CD1c-positive myeloid dendritic cell (primary cell): ENCODE results near the gene SPTBN2.

Experiments
- DNase-seq: peaks from one replicate; pipeline ENCODE4 v3.0.0-alpha.2; 2016; ENCODE audit errors: extremely low spot score

Gene SPTBN2

DNA sequence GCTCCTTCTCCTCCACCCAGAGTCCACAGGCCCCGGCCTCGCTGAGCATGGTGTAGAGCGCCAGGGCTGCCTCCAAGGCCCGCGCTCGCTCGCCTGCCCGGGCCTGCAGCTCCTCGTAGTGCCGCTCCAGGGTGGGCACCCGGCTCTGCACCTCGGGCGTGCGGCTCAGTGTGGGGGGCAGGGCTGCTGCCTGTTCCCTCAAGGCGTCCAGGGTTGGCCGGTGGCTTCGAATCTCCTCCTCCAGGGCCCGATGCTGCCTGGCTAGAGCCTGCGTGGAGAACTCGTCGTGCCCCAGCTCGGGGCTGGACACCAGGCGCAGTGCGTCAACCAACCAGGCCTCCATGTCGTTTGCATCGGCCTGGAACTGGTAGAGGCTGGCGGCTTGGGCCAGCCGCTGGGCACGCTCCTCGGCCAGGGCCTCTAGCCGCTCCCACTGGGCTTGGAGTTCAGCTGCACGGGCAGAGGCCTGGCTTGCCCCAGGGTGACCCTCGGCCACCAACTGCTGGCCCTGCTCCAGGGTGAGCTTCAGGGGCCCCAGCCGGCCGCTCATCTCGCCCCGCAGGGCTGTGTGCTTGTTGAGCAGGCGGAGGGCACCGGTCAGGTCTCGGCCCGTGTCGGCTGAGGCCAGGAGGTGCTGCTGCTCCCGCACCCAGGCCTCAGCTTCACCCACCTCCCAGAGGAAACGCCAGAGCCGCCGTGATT, 24.2 kb downstream of the SPTBN2 start:
- no peak for DNase-seq

DNA sequence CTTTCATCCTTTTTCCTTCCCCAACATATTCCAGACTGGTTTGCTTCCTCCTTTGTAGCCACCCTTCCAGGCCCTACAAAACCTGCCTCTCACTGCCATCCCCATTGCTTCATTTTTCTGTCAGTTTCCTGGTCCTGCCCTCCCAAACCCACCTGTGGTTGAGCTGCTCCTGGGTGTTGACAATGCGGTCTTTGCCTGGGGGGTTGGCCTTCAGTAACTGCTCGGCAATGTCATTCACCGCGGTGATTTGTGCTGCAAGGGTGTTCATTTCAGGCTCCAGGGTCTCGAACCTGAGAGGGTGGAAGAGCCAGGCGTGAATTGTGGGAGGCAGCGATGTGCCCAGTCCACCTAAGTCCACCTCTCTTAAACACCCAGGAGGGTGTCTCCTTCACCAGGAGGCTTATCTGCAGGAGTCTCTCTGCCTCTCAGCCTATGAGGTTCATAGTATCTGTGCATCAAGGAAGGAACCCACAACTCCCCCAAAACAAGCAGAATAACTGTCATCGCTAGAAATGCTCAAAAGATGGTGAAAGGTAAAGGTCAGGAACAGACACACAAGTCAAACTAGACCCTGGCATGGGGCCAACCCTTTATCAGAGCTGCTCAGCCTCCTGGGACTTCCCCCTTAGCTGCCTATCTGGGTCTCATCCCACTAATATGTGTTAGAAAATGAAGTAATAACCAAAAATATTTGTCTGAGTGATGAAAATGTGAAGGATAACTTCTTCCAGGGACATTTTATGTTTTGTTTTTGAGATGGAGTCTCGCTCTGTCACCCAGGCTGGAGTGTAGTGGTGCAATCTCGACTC, 27.4 kb downstream of the SPTBN2 start:
- DNase-seq = no peak

DNA sequence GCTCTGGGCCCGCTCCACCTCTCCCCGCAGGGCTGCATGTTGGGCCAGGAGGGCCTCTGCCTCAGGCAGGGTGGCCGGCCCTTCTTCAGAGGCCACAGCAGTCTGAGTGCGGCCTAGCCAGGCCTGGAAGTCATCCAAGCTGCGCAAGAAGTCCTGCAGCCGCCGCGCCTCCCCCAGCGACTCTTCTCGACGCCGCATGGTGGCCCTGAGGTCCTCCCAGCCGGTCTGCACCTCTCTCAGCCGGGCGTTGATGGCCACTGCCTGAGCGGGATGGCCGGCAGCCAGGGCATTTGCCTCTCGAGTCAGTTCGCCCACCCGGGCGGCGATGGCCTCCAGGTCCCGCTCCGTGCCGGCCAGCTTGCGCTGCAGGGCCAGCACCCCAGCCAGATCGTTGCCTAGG, 28.3 kb downstream of the SPTBN2 start:
- no peak for DNase-seq

DNA sequence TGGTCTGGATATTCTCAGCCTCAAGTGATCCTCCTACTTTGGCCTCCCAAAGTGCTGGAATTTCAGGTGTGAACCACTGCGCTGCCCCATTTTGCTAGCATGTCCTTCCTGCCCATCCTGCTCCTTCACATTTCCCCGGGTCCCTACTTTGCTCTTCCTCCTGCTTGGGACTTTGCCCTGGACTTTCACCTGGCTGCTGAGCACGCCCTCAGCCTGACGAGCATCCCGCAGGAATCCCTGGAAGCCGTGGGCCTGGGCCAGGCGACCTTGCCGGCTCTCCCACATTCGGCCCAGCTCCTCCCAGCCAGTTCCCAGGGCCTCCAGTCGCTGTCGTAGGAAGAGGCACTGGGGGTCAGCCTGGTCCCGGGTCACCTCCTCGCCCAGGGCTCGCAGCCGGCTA, 28.7 kb downstream of the SPTBN2 start:
- DNase-seq = no peak

DNA sequence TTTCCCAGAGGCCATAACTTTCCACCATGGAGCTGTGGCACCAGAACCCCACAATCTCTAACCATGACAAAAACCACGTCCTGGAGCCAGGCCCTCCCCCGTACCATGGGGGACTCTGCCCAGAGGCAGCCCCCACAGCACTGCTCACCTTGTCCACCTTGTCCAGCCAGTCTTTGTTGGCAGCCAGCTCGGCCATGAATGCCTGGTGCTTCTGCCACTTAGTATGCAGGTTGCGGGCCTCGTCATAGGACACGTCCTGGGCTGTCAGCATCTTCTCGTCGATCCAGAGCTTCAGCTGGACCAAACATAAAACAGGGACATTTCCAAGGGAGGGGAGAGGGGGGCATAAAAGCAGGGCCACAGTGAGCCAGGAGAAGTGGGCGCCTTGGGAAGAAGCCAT, 30.5 kb downstream of the SPTBN2 start:
- DNase-seq = no peak

DNA sequence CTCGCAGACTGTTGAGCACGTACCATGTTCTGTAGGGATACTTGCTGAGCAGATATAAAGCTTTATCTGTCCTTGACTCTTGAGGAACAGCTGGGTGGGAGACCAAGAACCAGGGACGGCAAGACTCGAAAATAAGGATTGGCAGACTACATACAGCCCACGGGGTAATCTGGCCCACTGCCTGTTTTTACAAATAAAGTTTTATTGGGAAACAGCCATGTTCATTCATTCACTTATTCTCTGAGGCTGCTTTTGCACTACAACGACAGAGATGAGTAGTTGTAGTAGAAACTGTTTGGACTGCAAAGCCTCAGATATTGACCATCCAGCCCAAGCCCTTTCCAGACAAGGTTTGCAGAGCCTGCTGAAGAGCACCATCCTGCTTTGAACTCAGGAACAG, 31.0 kb downstream of the SPTBN2 start:
- no peak for DNase-seq

DNA sequence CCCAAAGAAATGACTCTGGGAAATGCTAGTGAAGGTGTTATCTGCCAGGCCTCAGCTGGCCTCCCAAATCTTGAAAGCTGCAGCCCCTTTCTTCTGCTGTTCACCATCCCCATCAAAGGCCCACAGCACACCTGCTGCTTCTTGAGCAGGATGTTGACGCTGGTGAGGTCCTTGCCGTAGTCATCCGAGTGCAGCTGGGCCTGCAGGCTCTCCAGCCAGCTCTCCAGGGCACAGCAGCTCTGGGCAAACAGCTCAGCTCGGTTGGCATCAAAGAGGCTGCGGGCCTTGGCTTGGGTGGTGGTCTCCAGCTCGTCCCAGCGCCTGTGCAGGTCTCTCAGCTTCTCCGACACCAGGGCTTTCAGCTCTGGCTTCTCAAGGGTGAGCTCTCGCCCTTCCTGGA, 32.9 kb downstream of the SPTBN2 start:
- DNase-seq = no peak

DNA sequence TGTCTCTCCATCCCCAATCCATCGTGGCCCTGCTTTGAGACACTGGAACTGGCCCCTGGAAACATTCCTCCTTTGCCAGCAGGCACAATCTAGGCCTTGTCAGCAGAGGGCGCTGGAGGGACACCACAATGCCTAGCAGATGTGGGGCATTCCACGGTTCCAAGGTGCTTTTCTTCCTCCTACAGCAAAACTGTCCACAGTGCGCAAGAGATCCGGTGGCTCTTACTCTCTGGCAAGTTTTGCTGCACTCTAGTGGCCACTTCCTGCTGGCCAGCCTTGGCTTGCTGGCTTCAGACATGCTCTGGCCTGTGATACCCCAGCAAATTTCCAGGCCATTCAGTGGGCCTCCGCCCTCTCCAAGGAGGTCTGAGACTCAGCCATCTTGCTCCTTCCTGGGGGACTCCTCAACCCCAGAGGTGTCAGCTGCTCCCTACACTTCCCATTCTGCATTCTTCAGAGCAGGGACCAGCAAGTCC, 34.2 kb downstream of the SPTBN2 start:
- peak; percentile 94 for DNase-seq

DNA sequence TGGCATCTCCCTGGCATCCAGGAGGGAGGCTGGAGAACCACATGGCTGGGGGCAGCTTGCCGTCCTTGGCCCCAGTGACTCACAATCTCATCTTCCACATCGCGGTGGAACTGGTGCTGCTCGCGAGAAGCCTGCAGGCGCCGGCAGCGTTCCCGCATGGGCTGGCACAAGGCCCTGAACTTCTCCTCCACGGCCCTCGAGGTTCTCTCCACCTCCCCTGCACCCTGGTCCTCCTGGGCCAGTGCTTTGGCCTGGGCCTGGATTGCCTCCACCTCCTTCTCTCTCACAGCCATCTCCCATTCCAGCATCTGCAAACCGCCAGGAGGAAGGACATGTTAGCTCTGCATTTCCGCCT, 35.0 kb downstream of the SPTBN2 start:
- DNase-seq = no peak

DNA sequence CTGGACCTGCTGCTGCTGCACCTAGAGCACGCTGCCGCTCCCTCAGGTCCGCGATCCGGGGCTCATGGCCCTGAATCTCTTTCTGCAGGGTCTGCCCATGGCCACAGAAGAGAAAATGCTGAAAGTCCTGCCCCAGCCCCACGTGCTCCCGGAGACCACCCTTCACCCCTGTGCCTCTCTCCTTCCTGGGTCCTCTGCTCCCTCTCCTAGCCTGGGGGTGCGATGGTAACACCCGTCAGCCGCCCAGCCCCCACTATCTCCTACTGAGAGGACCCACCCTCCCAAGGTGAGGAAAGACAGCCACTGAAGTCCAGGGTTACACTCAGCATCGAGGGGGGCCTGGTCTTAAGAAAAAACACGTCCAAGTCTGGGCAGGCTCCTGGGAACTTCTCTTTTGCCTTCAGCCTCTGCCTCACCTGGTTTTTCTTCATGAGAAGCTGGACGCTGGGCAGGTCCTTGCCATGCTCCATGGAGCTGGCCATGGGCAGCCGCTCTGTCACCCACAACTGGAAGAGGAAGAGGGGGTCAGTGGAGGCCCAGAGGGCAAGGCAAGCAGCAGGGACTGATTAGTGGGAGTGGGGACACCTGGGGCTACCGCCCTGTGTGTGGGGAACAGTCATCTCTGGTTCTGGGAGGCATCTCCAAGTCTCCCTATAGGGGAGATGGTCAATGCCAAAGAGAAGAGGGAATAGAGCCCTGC, 35.5 kb downstream of the SPTBN2 start:
- no peak for DNase-seq

DNA sequence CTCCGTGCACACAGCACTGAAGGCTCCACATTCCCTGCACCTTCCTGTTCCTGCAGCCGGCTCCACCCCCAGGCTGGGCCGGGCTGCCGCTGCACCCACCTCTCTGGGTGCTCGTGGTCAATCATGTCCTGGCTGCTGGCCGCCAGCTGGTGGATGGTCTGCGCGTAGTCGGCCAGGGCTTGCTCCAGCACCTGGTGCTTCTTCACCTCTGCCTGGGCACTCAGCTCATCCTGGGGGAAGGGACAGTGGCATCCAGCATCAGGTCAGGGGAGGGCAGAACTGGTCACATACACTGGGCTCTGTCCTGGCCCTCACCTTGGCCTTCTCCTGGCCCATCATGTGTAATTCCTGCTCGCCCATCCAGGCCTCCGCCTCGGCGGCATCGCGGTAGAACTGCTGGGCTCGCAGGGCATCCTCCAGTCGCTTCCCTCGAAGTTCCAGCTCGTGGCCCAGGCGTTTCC, 36.1 kb downstream of the SPTBN2 start:
- DNase-seq = no peak

DNA sequence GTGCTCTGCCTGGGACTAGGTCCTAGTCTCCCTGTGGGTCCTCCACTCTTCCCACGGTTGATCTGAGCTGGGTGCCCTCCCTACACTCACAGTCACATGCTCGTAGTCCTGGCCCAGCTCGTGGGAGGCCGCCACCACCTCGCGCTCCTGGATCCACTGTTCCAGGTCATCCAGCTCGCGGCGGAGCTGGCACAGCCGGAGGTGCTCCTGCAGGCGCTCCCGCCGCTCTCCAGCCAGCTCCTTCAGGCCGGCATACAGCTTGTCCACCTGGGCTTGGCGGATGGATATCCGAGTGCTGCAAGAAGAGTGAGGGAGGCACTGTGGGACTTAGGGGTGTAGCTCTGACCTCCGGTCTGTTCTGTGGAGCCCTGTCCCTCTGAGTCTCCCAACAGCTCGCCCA, 36.6 kb downstream of the SPTBN2 start:
- no peak for DNase-seq

DNA sequence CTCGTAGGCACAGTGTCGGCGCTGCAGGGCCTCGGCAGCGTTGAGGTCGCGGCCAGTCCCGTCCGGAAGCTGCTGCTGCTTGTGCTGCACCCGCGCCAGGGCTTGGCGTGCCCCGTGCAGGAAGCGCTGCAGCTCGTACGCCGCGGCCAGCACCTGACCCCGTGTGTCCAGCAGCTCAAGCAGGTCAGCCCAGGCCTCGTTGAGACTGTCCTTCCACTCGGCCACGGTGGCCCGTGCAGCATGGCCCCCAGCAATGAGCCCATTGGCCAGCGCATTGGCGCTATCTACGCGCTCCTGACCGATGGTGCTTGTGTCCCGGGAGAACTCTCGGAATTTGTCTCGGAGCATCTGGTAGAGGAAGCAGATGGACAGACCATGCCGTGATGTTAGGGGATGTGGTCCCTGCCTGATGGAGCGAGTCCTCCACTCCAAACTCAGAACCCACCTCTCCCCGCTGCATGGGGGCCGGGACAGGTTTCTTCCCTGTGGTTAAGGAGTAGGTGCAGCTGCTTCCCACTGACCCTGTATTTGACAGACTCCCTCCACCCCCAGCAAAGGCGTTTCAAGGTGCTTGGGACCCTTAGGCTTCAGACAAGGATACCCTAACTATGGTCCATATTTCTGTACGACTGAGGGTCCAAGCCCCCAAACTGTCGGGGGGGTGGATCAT, 37.6 kb downstream of the SPTBN2 start:
- DNase-seq = no peak

DNA sequence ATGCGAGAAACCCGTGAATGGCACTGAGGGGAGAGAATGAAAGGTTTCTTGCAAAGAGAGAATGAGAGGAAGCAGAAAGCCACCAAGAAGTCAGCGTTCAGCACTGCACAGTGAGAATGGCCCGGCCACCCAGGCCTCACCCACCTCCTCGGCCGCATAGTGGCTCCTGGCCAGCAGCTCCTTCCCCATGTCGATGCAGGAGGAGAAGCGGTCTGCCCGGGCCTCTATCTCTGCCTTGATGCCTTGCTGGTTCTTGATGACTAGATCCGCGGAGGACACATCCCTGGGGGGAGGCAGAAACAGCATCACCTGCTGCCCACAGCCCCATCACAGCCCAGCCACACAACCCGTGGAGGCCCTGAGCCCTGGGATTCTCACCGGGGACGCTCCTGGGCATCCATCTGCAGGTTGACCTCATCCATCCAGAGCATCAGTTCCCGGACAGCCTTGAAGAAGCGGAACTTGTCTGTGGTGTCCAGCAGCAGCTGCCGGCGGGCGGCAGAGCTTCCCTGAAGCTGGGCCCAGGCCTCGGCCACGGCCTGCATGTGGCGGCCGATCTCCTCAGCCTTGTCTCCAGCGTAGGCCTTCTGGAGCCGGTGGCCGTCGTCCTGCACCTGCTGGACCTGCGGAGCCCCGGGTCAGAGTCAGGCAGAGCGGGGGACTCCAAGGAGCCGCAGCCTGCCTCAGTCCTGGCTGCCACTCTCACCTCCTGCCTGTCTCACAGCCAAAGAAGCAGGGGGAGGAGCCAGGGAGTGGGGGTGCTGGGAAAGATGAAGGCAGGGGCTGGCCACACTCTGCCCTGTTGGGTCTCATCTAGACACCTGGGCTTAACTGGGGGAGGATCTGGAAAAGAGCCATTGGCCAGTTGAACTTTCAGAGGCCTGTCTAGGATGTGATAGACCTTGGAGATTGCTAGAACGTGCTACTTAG, 39.1 kb downstream of the SPTBN2 start:
- no peak for DNase-seq

DNA sequence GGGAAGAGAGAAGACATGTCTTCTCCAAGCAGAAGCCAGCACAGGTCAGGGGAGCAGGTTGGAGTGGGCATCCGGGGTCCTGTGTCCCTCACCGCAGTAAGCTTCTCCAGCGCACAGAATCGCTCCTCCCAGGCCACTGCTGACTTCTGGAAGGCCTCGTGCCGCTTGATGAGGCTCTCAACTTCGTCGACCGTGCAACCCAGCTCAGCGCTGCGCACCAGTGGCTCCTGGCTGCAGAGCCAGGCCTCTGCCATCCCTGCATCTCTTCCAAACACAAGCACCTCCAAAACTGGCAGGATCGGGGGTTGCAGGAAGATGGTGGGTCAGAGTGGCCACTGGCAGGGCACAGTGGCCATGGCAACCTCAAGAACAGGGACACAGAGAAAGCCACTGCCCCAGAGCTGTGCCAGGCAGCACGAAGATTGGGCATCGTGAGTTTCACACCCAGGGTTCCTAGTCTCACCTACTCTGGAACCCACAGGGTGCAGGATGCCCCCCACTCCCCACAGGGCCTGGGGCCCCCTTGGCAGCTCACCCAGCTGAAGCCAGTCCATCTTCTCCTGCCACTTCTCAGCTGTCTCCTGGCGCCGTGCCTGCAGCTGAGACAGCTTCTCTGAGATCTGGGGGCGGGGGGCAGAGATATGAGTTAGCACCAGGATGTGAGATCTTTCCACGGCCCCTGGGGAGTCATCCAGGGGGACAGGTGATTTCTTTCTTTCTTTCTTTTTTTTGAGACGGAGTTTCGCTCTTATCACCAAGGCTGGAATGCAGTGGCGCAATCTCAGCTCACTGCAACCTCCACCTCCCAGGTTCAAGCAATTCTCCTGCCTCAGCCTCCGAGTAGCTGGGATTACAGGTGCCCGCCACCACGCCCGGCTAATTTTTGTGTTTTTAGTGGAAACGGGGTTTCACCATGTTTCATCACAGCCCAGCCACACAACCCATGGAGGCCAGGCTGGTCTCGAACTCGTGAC, 40.2 kb downstream of the SPTBN2 start:
- no peak for DNase-seq

DNA sequence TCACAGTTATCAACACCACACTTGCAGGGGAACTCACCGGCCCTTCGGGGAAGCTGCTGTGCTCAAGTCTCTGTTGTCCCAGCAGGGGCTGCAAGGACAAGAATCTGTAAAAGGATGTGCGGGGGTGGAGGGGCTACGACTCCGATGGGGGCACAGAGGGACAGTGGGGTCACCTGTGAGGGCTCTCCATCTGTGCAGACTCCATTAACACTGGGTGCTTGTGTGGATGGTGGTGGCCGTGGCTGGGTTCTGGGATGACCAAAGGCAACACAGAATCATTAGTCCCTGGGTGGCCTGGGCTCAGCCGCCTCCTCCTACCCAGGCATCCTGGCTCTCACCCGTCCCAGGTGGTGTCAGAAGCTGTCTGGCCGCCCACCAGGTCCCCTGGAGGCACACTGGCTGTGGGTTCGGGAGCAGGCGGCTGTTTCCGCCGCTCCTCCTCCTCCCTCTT, 41.2 kb downstream of the SPTBN2 start:
- no peak for DNase-seq

DNA sequence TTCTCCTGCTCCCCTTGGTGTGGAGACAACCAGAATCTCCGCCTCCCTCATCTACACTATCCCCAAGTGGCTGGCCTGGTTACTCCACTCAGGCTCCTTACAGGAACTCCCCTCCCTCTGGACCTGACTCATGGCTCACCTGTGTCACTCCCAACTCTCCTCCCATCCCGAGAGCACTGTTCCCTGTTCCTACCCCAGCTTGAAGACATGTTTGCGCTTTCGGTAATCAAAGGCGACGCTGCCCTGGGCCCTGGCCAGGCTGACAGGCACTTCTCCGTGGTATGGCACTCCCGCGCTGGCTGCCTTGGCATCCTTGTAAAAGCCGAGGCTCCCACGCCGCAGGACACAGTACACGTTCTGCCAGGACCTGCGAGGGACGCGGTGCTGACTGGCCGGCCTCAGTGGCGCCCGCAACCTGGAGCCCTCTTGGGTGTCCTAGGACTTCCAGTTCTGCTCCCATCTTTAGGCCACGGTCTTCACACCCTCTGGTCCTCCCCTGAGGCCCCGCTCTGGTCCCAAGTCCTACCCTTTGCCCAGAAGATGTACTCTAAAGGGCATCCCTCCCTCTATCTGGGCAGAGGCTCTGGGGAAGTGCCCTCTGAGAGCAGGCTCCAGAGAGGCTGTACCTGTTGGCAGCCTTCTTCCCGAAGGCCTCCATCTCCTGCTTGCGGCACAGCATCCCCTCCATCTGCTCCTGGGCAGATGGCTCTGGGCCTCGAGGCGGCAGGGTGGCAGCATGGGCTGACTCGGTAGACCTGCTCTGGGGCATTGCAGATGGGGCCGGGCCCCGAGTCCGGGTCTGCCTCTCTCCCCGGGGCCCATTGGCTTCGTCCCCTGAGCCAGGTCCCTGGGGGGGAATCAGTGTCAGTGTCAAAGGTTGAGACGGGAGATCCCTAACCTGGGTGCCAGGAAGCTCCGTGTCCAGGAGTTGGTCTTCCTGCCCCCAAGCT, 41.9 kb downstream of the SPTBN2 start:
- DNase-seq = no peak

DNA sequence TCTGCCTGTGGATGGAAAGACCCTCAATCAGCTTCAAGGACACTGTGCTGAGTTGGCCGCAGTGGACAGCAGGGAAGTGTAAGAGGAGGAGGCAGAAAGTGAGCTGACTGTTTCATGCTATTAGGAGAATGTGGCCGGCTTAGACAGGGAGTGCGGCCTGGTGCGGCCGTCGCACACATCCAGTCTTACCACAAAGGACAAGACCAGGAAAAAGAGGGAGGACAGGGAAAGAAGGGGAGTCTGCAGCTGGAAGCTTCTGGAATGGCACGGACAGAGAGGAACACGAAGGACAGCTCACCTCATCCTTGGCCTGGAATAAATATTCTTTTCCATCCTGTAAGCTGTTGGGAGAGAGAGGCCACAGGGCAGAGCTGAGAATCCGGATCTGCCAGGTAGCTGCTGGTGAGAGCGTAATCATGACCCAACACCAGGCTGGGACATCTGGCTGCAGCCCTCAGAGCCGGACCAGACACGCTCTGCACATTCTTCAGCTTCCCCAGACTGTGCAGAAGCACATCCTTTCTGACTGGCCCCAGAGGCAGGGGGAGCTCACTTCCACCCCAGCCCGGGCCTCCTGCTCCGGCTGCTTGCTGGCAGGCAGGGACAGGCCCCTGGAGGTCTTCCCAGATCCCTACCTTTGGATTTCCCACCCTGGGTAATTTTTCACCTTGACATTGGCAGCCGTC, 42.8 kb downstream of the SPTBN2 start:
- DNase-seq = no peak
